Fibroblast of mammary gland (primary cell): ENCODE measurements around the gene DYNLT4.

ENCODE experiments used
- DNase-seq: peaks from one replicate; pipeline ENCODE4 v3.0.0-alpha.2; 2010; ENCODE audit warnings: low read depth
- H3K4me3 ChIP-seq: 2 replicates; pipeline ENCODE4 v1.5.1; 2011; ENCODE audit warnings: low read depth, mild to moderate bottlenecking, low read length, moderate library complexity; ENCODE audit not compliant: control insufficient read depth
- TF ChIP-seq, protein P1 (sequence below): conservative IDR thresholded peaks from 2 replicates; pipeline ENCODE4 v1.5.1; 2011; ENCODE audit warnings: low read depth, low read length, inconsistent platforms; ENCODE audit not compliant: control insufficient read depth, insufficient read depth

The DYNLT4 gene

GRCh38 chr1:44835738-44836675 lies 28.9 kb upstream of the DYNLT4 start:
- TF ChIP-seq, protein P1, sequence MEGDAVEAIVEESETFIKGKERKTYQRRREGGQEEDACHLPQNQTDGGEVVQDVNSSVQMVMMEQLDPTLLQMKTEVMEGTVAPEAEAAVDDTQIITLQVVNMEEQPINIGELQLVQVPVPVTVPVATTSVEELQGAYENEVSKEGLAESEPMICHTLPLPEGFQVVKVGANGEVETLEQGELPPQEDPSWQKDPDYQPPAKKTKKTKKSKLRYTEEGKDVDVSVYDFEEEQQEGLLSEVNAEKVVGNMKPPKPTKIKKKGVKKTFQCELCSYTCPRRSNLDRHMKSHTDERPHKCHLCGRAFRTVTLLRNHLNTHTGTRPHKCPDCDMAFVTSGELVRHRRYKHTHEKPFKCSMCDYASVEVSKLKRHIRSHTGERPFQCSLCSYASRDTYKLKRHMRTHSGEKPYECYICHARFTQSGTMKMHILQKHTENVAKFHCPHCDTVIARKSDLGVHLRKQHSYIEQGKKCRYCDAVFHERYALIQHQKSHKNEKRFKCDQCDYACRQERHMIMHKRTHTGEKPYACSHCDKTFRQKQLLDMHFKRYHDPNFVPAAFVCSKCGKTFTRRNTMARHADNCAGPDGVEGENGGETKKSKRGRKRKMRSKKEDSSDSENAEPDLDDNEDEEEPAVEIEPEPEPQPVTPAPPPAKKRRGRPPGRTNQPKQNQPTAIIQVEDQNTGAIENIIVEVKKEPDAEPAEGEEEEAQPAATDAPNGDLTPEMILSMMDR = peak; percentile 94
- no peak overlapping the region for H3K4me3 ChIP-seq
- DNase-seq = peak; percentile 86

DNA sequence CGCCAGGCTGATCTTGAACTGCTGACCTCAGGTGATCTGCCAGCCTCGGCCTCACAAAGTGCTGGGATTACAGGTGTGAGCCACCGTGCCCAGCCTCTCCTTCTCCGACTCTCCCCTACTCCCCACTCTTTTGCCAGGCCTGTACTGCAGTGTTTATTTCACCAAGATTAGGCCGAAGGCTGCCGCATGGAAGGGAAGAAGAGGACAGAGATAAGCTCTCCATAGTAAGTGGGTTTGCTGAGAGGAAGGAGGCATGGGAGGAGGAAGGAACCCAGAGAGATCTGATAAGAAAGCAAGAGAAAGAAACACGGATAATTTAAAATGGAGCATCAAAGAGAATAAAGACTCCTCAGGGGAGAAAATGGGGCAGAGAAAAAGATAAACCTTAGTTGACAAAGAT lies 27.2 kb upstream of the DYNLT4 start:
- TF ChIP-seq, protein P1 = no peak
- no peak overlapping the region for H3K4me3 ChIP-seq
- no peak for DNase-seq

DNA sequence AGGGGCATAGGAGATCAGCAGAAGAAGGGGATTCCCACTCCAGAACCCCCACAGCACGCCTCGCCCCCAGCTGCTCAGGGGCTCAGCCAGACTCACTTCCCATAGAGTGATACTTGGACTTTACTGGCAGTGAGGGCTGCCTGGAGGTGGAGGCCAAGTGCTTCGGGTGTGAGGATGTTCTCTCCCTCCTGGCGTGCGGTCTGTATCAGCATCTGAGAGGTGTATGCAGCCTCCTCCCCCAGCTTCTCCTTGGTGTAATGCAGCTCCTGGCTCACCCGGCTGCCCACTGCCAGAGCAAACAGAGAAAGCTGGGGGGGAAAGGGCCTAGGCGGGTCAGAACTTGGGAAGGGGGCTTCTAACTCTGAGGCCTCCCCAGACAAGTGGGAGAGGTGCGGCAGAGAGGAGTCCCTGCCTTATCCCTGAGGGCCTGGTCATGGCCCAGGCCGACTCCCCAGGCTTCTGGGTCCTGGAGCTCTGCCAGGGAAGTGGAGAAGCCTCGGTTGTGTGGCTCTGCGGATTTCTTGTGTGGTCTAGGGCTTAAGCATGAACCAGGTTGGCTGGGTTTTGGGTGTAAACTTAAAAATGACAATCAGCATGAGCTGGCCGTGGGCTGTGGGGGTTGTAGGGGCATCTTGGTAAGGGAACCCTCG lies 25.0 kb upstream of the DYNLT4 start:
- H3K4me3 ChIP-seq = no peak overlapping the region
- DNase-seq = no peak
- TF ChIP-seq, protein P1 = no peak

- DNase-seq = no peak
- TF ChIP-seq, protein P1 = no peak
- H3K4me3 ChIP-seq = no peak overlapping the region
These were observed 24.4 kb upstream of the DYNLT4 start for GRCh38 chr1:44831516-44831915.

DNA sequence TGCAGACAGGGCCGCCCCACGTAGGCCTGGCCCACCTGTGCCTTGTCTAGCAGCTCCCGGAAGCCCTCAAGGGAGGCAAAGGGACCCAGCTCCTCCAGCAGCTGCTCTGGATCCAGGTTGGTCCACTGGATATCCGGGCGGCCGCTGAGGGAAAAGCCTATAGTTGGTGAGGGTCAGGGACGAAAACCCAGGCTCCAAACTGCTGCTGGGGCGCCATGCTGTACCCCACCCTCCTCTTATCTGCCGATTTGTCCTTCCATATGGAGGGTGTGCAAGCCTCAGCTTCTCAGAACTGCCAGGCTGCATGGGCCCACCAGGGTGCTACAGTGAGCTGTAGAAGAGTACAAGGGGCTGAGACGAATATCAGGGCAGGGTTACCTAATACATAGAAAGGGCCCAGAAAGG lies 23.8 kb upstream of the DYNLT4 start:
- TF ChIP-seq, protein P1 = no peak
- DNase-seq = no peak
- H3K4me3 ChIP-seq = no peak overlapping the region

GRCh38 chr1:44829506-44830384 lies 22.6 kb upstream of the DYNLT4 start:
- DNase-seq = no peak
- no peak overlapping the region for H3K4me3 ChIP-seq
- TF ChIP-seq, protein P1 = no peak
